RWPE2 (cell line): ENCODE results near the gene YARS1.
"Not testable (repeated sequence)": the region's sequence is repeated elsewhere in the genome, so short reads cannot be mapped to it uniquely, and the experiment has no call there.

Experiments
- ATAC-seq: fragments of 200-7000 bp; cut with Tn5 transposase; 3 replicates; pipeline ENCODE4 v1.9.1; 2021; ENCODE audit warnings: low read depth
- DNase-seq: peaks from one replicate; pipeline ENCODE4 v3.0.0-alpha.2; 2020; ENCODE audit warnings: low spot score
- H3K27ac ChIP-seq: fragments of 450-650 bp; 2 replicates; pipeline ENCODE4 v1.5.1; 2017; ENCODE audit warnings: mild to moderate bottlenecking; ENCODE audit not compliant: poor library complexity, severe bottlenecking
- H3K27me3 ChIP-seq: fragments of 250-450 bp; sonication (Bioruptor Pico); 2 replicates; pipeline ENCODE4 v1.5.1; 2021; ENCODE audit warnings: mild to moderate bottlenecking, moderate library complexity; ENCODE audit not compliant: insufficient read depth, poor library complexity, severe bottlenecking
- H3K36me3 ChIP-seq: fragments of 250-450 bp; sonication (Bioruptor Pico); 2 replicates; pipeline ENCODE4 v1.5.1; 2020; ENCODE audit warnings: low read depth, mild to moderate bottlenecking, moderate library complexity
- H3K4me1 ChIP-seq: fragments of 250-450 bp; sonication (Bioruptor Pico); 2 replicates; pipeline ENCODE4 v1.5.1; 2021; ENCODE audit warnings: mild to moderate bottlenecking, moderate library complexity; ENCODE audit not compliant: insufficient read depth, poor library complexity, severe bottlenecking
- H3K4me3 ChIP-seq: fragments of 250-450 bp; sonication (Bioruptor Pico); 2 replicates; pipeline ENCODE4 v1.5.1; 2021; ENCODE audit warnings: mild to moderate bottlenecking, moderate library complexity; ENCODE audit not compliant: severe bottlenecking
- H3K9me3 ChIP-seq: fragments of 250-450 bp; sonication (Bioruptor Pico); 2 replicates; pipeline ENCODE4 v1.5.1; 2021; ENCODE audit warnings: mild to moderate bottlenecking, moderate library complexity; ENCODE audit not compliant: severe bottlenecking
- CTCF ChIP-seq: fragments of 450-650 bp; IDR thresholded peaks from one replicate; pipeline ENCODE4 v1.5.1; 2017; ENCODE audit warnings: mild to moderate bottlenecking, moderate library complexity; ENCODE audit not compliant: poor library complexity, severe bottlenecking

YARS1 gene

GRCh38 chr1:32811265-32811664, 5.9 kb downstream of the YARS1 start:
- Histone ChIP-seq H3K27ac (no peak overlapping the region), H3K4me3 (no peak overlapping the region), H3K4me1 (peaks cover 10% of the 10 kb centered on the region), H3K27me3 (no peaks in the 10 kb centered on the region), H3K36me3 (peaks cover 99% of the 10 kb centered on the region), H3K9me3 (no peaks in the 10 kb centered on the region)
- ATAC-seq (no peak), DNase-seq (no peak)
- TF ChIP-seq CTCF = no peak

GRCh38 chr1:32810358-32810757, 6.8 kb downstream of the YARS1 start:
- H3K4me1 ChIP-seq = peaks cover 10% of the 10 kb centered on the region
- no peak for ATAC-seq
- H3K27ac ChIP-seq = no peak overlapping the region
- H3K4me3 ChIP-seq = no peak overlapping the region
- H3K36me3 ChIP-seq = peaks cover 100% of the 10 kb centered on the region
- H3K9me3 ChIP-seq = no peaks in the 10 kb centered on the region
- DNase-seq = no peak
- TF ChIP-seq CTCF = no peak
- no peaks in the 10 kb centered on the region for H3K27me3 ChIP-seq

DNA sequence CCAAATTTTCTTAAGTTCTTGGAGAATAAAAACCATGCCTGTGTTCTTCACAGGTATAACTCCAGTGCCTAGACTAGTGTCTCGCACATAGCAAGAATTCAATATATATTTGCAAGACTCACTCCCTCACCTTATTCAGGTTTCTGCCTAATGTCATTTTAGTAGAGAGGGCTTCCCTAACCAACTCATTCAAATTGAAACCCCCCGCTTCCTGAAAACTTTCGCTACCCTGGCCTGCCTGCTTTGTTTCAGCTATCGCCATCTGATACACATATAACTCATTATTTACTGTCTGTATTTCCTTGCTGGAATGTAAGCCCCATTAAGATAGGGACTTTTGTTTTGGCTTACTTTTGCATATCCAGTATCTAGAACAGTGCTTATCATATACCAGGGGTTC, 8.6 kb downstream of the YARS1 start:
- Histone ChIP-seq H3K27ac (no peak overlapping the region), H3K27me3 (no peaks in the 10 kb centered on the region), H3K9me3 (no peaks in the 10 kb centered on the region), H3K36me3 (peaks cover 85% of the 10 kb centered on the region), H3K4me3 (no peak overlapping the region), H3K4me1 (no peaks in the 10 kb centered on the region)
- ATAC-seq (no peak), DNase-seq (no peak)
- no peak for TF ChIP-seq CTCF

GRCh38 chr1:32806910-32807523, 10.1 kb downstream of the YARS1 start:
- H3K4me1 ChIP-seq = no peaks in the 10 kb centered on the region
- H3K4me3 ChIP-seq = no peak overlapping the region
- DNase-seq (no peak), ATAC-seq (no peak)
- no peak for TF ChIP-seq CTCF
- no peaks in the 10 kb centered on the region for H3K9me3 ChIP-seq
- H3K27ac ChIP-seq = no peak overlapping the region
- H3K36me3 ChIP-seq = peaks cover 85% of the 10 kb centered on the region
- no peaks in the 10 kb centered on the region for H3K27me3 ChIP-seq

DNA sequence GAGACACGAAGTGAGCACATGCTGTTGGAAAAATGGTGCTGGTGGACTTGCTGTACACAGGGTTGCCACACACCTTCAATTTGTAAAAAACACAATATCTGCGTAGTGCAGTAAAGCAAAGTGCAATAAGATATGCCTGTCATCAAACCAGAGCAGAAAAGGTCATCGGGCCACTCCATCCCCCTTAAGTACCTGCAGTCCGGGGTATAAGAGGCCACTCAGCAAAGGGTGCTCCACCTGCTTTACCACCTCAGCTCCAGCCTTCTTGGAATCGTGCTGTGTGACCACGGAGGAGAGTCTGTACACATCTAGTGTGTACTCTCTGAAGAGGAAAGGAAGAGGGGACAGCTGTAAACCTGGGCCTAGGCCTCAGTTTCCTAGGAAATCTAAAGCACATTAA, 10.9 kb downstream of the YARS1 start:
- no peak for TF ChIP-seq CTCF
- peaks cover 82% of the 10 kb centered on the region for H3K36me3 ChIP-seq
- ATAC-seq (no peak), DNase-seq (no peak)
- H3K9me3 ChIP-seq = no peaks in the 10 kb centered on the region
- H3K27me3 ChIP-seq = no peaks in the 10 kb centered on the region
- no peaks in the 10 kb centered on the region for H3K4me1 ChIP-seq
- no peak overlapping the region for H3K27ac ChIP-seq
- H3K4me3 ChIP-seq = no peak overlapping the region

- DNase-seq, H3K9me3 ChIP-seq, ATAC-seq, H3K27ac ChIP-seq, H3K4me1 ChIP-seq, H3K4me3 ChIP-seq, H3K27me3 ChIP-seq: not testable (repeated sequence)
- H3K36me3 ChIP-seq = peaks cover 82% of the 10 kb centered on the region
Observed at GRCh38 chr1:32804460-32804859, 12.7 kb downstream of the YARS1 start.
